HL-60 (cell line): ENCODE results near the gene HSPH1.

Experiments
- CTCF ChIP-seq: IDR thresholded peaks from one replicate; pipeline ENCODE4 v1.5.1; 2011; ENCODE audit warnings: low read length, control low read depth, inconsistent platforms; ENCODE audit not compliant: insufficient read depth
- TF ChIP-seq, protein P1 (sequence below): IDR thresholded peaks from 2 replicates; pipeline ENCODE4 v1.6.1; 2012; ENCODE audit warnings: low read depth; ENCODE audit not compliant: insufficient replicate concordance

- TF ChIP-seq CTCF = no peak
- TF ChIP-seq, protein P1, sequence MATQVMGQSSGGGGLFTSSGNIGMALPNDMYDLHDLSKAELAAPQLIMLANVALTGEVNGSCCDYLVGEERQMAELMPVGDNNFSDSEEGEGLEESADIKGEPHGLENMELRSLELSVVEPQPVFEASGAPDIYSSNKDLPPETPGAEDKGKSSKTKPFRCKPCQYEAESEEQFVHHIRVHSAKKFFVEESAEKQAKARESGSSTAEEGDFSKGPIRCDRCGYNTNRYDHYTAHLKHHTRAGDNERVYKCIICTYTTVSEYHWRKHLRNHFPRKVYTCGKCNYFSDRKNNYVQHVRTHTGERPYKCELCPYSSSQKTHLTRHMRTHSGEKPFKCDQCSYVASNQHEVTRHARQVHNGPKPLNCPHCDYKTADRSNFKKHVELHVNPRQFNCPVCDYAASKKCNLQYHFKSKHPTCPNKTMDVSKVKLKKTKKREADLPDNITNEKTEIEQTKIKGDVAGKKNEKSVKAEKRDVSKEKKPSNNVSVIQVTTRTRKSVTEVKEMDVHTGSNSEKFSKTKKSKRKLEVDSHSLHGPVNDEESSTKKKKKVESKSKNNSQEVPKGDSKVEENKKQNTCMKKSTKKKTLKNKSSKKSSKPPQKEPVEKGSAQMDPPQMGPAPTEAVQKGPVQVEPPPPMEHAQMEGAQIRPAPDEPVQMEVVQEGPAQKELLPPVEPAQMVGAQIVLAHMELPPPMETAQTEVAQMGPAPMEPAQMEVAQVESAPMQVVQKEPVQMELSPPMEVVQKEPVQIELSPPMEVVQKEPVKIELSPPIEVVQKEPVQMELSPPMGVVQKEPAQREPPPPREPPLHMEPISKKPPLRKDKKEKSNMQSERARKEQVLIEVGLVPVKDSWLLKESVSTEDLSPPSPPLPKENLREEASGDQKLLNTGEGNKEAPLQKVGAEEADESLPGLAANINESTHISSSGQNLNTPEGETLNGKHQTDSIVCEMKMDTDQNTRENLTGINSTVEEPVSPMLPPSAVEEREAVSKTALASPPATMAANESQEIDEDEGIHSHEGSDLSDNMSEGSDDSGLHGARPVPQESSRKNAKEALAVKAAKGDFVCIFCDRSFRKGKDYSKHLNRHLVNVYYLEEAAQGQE = no peak
Measured at GRCh38 chr13:31160857-31161556, 697 bp downstream of the HSPH1 start.
